HEK293T (cell line): ENCODE measurements around the gene ABCF3.

Source experiments
- ARNT ChIP-seq: fragments of 450-650 bp; IDR thresholded peaks from 2 replicates; pipeline ENCODE4 v1.6.1; 2017; ENCODE audit warnings: mild to moderate bottlenecking
- BHLHE40 ChIP-seq: fragments of 450-650 bp; IDR thresholded peaks from 2 replicates; pipeline ENCODE4 v1.6.1; 2016; ENCODE audit warnings: mild to moderate bottlenecking, moderate library complexity, borderline replicate concordance
- CTBP1 ChIP-seq: fragments of 450-650 bp; IDR thresholded peaks from 2 replicates; pipeline ENCODE4 v1.6.1; 2016; ENCODE audit warnings: borderline replicate concordance
- ELF4 ChIP-seq: fragments of 450-650 bp; IDR thresholded peaks from 2 replicates; pipeline ENCODE4 v1.6.1; 2017; ENCODE audit warnings: antibody characterized with exemption
- FOXA1 ChIP-seq: fragments of 450-650 bp; IDR thresholded peaks from 2 replicates; pipeline ENCODE4 v1.6.1; 2016; ENCODE audit warnings: mild to moderate bottlenecking
- FOXK2 ChIP-seq: fragments of 450-650 bp; IDR thresholded peaks from 2 replicates; pipeline ENCODE4 v1.6.1; 2016; ENCODE audit warnings: mild to moderate bottlenecking
- FOXM1 ChIP-seq: fragments of 450-650 bp; IDR thresholded peaks from 2 replicates; pipeline ENCODE4 v1.6.1; 2017; ENCODE audit warnings: mild to moderate bottlenecking, borderline replicate concordance
- HDGF ChIP-seq: fragments of 450-650 bp; IDR thresholded peaks from 2 replicates; pipeline ENCODE4 v1.6.1; 2017; ENCODE audit warnings: antibody characterized with exemption, borderline replicate concordance
- LEF1 ChIP-seq: fragments of 450-650 bp; IDR thresholded peaks from 2 replicates; pipeline ENCODE4 v1.6.1; 2017; ENCODE audit warnings: mild to moderate bottlenecking, borderline replicate concordance
- NFRKB ChIP-seq: fragments of 450-650 bp; IDR thresholded peaks from 2 replicates; pipeline ENCODE4 v1.6.1; 2016; ENCODE audit warnings: mild to moderate bottlenecking, moderate library complexity
- SP1 ChIP-seq: fragments of 450-650 bp; IDR thresholded peaks from 2 replicates; pipeline ENCODE4 v1.6.1; 2017
- SUZ12 ChIP-seq: fragments of 450-650 bp; IDR thresholded peaks from 2 replicates; pipeline ENCODE4 v1.6.1; 2016; ENCODE audit warnings: mild to moderate bottlenecking
- TARDBP ChIP-seq: fragments of 450-650 bp; IDR thresholded peaks from 2 replicates; pipeline ENCODE4 v1.6.1; 2016
- TF ChIP-seq, protein P1 (sequence below): fragments of 450-650 bp; IDR thresholded peaks from 2 replicates; pipeline ENCODE4 v1.6.1; 2016

DNA sequence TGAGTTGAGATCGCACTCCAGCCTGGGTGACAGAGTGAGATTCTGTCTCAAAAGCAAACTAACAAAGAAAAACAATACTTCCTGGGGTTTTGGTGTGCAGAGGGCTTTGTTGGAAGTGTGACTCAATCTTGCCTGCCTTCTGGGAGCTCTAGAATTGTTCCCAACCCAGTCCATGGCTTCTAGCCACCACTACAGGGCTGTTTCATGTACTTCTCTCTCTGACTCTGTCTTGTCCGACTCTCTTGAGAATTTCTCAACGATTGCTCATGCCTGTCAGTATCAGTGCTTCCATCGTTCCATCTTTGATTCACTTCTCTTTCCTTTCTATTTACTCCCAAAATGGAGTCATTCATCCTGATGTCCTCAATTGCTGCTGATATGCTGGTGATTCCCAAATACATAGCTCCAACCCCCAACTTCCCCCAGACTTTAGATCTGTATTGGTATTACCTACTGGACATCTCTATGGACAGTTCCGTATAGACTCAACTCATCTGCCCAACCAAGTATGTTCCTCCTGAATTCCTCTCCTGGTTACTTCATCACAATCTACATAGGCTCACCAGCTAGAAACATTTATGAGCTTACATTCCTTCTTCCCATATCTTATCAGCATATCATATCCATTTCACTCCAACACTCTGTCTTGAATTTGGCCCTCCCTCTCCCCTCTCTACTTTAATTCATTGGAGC, 13.2 kb upstream of the ABCF3 start:
- TF ChIP-seq TARDBP (no peak), ELF4 (no peak), FOXA1 (no peak), HDGF (no peak), NFRKB (no peak), FOXK2 (no peak), SP1 (no peak), ARNT (no peak), FOXM1 (no peak), LEF1 (no peak), CTBP1 (no peak), SUZ12 (no peak), BHLHE40 (no peak)
- TF ChIP-seq, protein P1, sequence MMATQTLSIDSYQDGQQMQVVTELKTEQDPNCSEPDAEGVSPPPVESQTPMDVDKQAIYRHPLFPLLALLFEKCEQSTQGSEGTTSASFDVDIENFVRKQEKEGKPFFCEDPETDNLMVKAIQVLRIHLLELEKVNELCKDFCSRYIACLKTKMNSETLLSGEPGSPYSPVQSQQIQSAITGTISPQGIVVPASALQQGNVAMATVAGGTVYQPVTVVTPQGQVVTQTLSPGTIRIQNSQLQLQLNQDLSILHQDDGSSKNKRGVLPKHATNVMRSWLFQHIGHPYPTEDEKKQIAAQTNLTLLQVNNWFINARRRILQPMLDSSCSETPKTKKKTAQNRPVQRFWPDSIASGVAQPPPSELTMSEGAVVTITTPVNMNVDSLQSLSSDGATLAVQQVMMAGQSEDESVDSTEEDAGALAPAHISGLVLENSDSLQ, result no peak
